Suprapubic skin (tissue), 3 donors: ENCODE measurements around the gene TMEM167A.
"Not testable (repeated sequence)": the region's sequence is repeated elsewhere in the genome, so short reads cannot be mapped to it uniquely, and the experiment has no call there.

Experiments used
- EP300 ChIP-seq: sonication (generic); formaldehyde crosslinking; IDR thresholded peaks from one replicate; pipeline ENCODE4 v1.6.1; 2017; ENCODE audit warnings: antibody characterized with exemption
- POLR2A ChIP-seq, 2 donors: fragments of 450-650 bp; IDR thresholded peaks; one replicate each; pipeline ENCODE4 v1.6.1; 2017; ENCODE audit warnings: antibody characterized with exemption in 2 of 2, mild to moderate bottlenecking in 2 of 2, moderate library complexity in 2 of 2
- TF ChIP-seq, protein P1 (sequence below), 2 donors: fragments of 200-600 bp in 1 of 2; fragments of 450-650 bp in 1 of 2; sonication (generic) in 1 of 2; IDR thresholded peaks; one replicate each; pipeline ENCODE4 v1.5.1; 2016 to 2019; ENCODE audit warnings: antibody characterized with exemption in 2 of 2, mild to moderate bottlenecking in 1 of 2, moderate library complexity in 1 of 2

GRCh38 chr5:83067377-83067776 is 9.8 kb downstream of the TMEM167A start:
- TF ChIP-seq, protein P1, sequence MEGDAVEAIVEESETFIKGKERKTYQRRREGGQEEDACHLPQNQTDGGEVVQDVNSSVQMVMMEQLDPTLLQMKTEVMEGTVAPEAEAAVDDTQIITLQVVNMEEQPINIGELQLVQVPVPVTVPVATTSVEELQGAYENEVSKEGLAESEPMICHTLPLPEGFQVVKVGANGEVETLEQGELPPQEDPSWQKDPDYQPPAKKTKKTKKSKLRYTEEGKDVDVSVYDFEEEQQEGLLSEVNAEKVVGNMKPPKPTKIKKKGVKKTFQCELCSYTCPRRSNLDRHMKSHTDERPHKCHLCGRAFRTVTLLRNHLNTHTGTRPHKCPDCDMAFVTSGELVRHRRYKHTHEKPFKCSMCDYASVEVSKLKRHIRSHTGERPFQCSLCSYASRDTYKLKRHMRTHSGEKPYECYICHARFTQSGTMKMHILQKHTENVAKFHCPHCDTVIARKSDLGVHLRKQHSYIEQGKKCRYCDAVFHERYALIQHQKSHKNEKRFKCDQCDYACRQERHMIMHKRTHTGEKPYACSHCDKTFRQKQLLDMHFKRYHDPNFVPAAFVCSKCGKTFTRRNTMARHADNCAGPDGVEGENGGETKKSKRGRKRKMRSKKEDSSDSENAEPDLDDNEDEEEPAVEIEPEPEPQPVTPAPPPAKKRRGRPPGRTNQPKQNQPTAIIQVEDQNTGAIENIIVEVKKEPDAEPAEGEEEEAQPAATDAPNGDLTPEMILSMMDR (IDR thresholded peaks at IDR 0.05), result not testable (repeated sequence)
- TF ChIP-seq POLR2A (IDR thresholded peaks at IDR 0.05); EP300: not testable (repeated sequence)
